Subcutaneous adipose tissue (tissue), 4 donors: ENCODE measurements around the gene EPB41L2. TPM values are rescaled to one million over a fixed set of nuclear protein-coding genes. Genes with fewer than 3 reads are reported as not detected.

Experiments
- total RNA-seq, 4 donors: library from RNA; depleted of rRNA; stranded (reverse); fragments of >200 nt; gene quantifications; one replicate each; pipeline ENCODE4 v1.1.0, GENCODE V29; 2016
- TF ChIP-seq, protein P1 (sequence below): fragments of 450-650 bp; IDR thresholded peaks from one replicate; pipeline ENCODE4 v1.5.1; 2016; ENCODE audit warnings: low read depth, mild to moderate bottlenecking, control low read depth, antibody characterized with exemption, moderate library complexity

The EPB41L2 gene
- total RNA-seq, 4 donors from 2014 or later, result 124 to 189 (median 160) TPM

DNA sequence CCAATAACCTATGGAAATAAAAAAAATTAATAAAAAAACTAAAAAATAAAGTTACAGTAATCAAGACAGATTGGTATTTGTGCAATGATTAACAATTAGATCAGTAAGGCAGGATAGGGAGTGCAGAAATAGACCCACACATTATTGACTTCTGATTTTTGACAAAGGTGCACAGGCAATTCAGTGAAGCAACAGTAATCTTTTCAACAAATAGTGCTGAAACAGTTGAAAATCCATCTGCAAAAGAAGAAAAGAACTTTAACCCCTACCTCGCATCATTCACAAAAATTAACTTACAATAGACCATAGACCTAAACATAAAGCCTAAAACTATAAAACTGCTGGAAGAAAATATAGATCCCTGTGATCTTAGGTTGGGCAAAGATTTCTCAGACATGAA, 240.3 kb downstream of the EPB41L2 start:
- TF ChIP-seq, protein P1, sequence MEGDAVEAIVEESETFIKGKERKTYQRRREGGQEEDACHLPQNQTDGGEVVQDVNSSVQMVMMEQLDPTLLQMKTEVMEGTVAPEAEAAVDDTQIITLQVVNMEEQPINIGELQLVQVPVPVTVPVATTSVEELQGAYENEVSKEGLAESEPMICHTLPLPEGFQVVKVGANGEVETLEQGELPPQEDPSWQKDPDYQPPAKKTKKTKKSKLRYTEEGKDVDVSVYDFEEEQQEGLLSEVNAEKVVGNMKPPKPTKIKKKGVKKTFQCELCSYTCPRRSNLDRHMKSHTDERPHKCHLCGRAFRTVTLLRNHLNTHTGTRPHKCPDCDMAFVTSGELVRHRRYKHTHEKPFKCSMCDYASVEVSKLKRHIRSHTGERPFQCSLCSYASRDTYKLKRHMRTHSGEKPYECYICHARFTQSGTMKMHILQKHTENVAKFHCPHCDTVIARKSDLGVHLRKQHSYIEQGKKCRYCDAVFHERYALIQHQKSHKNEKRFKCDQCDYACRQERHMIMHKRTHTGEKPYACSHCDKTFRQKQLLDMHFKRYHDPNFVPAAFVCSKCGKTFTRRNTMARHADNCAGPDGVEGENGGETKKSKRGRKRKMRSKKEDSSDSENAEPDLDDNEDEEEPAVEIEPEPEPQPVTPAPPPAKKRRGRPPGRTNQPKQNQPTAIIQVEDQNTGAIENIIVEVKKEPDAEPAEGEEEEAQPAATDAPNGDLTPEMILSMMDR, result no peak

DNA sequence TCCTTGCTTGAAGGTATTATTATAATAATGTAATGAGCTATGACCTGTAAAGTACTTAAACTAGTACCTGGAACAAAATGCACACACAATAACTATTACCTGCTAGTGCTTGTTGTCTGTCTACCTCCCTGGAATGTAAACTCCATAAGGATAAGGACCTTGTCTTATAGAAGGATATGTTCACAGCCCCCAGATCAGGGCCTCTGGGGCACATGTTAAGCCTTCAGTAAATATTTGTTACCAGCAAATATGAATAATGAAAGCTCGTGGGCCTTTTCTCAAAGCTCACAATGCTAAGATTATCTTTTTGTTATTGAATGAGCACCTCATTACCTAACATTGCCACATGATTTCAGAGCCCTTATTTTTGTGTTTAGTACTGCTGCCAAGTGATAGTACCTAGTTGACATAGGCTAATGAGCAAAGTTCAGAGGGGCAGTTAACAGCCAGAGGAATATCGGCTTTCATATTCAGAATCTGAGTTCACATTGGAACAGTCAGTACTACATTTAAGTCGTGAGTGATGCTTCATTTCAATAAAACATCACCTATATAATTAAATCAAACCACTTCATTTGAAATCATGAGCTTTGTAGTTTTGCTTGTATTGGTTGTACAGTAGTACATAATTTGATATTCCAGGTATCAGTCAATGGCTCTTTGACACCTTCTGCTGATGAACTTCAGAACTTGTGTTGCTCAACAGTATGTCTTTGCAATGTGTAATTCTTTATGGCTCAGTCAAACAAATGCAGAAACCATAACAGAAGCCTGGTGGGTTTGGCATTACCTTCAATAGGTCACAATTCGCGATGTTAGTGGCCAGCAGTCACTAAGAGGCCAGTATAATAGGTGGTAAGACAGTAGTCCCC, 247.6 kb downstream of the EPB41L2 start:
- TF ChIP-seq, protein P1, result no peak

DNA sequence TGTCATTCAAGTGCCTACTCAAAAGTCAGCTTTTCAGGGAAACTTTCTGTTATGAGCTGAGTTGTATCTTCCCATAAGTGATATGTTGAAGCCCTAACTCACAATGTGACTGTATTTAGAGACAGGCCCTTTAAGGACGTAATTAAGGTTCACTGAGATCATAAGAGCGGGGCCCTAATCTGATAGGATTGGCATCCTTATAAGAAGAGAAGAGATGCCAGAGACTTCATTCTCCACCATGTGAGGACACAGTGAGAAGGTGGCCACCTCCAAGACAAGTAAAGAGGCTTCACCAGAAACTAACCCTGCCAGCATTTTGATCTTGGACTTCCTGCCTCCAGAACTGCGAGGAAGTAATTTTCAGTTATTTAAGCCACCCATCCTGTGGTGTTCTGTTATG, 248.5 kb downstream of the EPB41L2 start:
- TF ChIP-seq, protein P1, result no peak

DNA sequence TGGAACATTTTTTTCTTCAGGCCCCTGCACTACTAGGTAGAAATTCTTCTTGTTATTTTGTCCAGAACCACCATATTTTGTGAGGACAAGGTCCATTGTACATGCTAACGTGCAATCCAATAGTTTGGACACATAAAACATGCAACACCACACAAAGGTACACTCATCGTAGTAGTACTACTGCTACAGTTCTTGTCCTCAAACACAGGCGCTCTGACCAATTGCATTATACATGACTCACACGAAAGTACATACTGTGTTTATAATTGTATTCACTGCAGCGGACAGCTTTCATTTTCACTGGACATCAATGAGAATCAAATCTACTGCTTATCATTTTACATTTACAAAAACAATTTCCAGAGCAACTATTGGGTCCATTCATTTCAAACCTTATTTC, 251.1 kb downstream of the EPB41L2 start:
- TF ChIP-seq, protein P1, result no peak

DNA sequence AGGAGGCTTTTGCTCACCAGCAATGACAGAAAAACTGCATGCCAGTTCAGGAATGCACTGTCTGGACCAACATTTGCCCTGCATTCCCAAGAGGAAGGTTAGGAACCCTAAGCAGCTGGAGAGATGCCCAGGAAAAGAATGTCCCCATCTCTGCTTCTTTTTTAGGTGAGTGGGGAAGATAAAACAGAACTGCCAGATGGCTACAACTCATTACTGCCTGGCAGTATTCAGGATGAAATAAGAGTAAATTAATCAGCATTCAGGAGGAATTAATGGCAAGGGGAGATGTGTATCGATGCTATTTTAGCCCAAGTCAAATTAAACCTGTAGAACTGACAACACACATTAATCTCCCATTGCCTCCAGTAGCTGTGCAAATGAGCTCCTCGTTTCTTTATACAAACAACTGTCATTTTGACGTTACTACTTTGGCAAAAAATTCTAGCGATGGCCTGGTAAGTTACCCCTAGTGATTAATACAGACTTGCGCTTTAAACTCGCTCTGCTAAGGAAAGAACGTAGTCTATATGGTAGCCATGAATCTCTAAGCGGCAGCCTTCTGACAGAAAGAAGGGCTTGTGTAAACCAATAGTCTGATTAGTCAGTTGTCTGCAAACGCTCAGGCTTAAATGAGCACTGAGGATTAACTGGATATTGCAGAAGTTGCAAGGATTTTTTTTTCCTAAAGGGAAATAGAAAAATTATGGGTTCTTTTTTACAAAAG, 252.6 kb downstream of the EPB41L2 start:
- TF ChIP-seq, protein P1, result no peak

DNA sequence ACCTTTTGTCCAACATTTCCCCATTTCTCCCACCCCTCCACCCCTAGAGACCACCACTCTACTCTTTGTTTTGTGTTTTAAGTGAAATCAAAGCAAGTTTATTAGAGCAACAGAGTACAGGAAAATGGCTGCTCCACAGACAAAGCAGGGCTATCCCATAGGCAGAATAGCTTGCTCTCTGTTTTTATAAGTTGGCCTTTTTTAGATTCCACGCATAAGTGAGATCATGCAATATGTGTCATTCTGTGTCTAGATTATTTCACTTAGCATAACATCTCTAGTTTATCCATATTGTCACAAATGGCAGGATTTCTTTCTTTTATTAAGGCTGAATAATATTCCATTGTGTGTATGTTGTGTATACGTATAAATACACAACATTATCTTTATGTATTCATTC, 266.0 kb downstream of the EPB41L2 start:
- TF ChIP-seq, protein P1, result no peak

DNA sequence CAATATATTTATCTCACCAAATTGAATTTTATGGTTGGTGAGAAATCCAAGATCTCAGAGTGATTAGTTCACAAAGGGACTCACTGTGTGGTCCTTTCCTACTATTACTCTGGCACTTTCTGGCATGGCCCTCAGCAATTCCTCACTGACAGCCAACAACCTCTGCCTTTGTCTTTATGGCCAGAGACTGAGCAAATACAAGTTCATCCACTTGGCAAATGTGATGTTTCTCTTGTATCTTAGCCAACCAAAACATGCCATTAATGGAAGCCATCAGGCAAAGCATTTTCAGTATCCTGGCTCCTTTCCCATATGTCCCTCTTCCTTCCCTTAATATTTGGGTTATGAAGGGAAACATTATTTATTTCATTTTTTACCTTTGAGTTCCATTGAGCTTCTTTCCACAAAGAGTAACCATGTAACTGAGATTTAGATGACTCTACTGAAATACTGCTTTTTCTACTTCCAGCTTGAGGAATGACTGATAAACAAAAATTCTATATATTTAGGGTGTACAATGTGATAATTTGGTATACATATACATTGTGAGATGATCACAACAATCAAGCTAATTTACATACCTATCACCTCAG, 266.6 kb downstream of the EPB41L2 start:
- TF ChIP-seq, protein P1, result no peak
